Astrocyte of the spinal cord (primary cell): ENCODE data around the gene PCGF6.
A peak's percentile ranks its signal among the peaks of the same experiment; 100 is the strongest.
"Not testable (repeated sequence)": the region's sequence is repeated elsewhere in the genome, so short reads cannot be mapped to it uniquely, and the experiment has no call there.

ENCODE experiments used
- DNase-seq: peaks from one replicate; pipeline ENCODE4 v3.0.0; 2011; ENCODE audit warnings: low read depth, low spot score
- H3K4me3 ChIP-seq: 2 replicates; pipeline ENCODE4 v1.5.1; 2011; ENCODE audit warnings: low read depth, mild to moderate bottlenecking, low read length, moderate library complexity
- in situ Hi-C: cut with HindIII; loops from 2 replicates; pipeline ENCODE4 v1.10.0; 2017; ENCODE audit warnings: low sequenced_read_pairs
- TF ChIP-seq, protein P1 (sequence below): IDR thresholded peaks from 2 replicates; pipeline ENCODE4 v1.5.1; 2012; ENCODE audit warnings: low read depth, mild to moderate bottlenecking, low read length, inconsistent platforms

The PCGF6 gene

DNA sequence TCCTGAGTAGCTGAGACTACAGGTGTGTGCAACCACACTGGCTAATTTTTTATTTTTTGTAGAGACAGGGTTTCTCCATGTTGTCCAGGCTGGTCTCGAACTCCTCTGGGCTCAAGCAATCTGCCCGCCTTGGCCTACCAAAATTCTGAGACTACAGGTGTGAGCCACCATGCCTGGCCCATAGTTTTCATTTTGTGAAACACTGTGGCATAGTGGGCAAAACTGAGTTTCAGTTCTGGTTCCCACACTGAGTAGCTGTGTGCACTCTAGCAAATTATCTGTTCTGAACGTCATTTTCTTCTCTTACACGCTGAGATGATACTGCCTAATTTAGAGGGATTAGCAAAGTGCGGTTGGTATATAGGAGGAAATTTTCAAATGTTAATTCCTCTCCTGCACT is 31.8 kb upstream of the PCGF6 start:
- in situ Hi-C loops = no loop called here
- TF ChIP-seq, protein P1, sequence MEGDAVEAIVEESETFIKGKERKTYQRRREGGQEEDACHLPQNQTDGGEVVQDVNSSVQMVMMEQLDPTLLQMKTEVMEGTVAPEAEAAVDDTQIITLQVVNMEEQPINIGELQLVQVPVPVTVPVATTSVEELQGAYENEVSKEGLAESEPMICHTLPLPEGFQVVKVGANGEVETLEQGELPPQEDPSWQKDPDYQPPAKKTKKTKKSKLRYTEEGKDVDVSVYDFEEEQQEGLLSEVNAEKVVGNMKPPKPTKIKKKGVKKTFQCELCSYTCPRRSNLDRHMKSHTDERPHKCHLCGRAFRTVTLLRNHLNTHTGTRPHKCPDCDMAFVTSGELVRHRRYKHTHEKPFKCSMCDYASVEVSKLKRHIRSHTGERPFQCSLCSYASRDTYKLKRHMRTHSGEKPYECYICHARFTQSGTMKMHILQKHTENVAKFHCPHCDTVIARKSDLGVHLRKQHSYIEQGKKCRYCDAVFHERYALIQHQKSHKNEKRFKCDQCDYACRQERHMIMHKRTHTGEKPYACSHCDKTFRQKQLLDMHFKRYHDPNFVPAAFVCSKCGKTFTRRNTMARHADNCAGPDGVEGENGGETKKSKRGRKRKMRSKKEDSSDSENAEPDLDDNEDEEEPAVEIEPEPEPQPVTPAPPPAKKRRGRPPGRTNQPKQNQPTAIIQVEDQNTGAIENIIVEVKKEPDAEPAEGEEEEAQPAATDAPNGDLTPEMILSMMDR = no peak
- DNase-seq = no peak
- no peak overlapping the region for H3K4me3 ChIP-seq

DNA sequence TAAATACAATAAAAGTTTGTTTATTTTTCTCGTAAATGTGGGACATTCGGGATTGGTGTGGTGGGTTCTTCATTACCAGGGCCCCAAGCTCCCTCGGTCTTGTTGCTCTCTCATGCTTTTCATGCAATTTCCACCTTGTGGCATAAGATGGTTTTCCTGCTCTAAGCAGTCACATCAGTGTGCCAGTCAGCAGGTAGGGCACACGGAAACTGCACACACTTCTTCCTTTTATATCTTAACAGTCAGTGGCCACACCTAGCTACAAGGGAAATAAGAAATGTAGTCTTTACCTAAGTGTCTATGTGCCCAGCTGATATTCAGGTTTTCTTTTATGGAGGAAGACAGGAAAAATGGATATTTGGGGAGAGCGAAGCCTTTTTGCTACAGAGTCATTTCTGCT is 23.3 kb upstream of the PCGF6 start:
- no peak overlapping the region for H3K4me3 ChIP-seq
- TF ChIP-seq, protein P1 = no peak
- no peak for DNase-seq
- in situ Hi-C loops = no loop called here

DNA sequence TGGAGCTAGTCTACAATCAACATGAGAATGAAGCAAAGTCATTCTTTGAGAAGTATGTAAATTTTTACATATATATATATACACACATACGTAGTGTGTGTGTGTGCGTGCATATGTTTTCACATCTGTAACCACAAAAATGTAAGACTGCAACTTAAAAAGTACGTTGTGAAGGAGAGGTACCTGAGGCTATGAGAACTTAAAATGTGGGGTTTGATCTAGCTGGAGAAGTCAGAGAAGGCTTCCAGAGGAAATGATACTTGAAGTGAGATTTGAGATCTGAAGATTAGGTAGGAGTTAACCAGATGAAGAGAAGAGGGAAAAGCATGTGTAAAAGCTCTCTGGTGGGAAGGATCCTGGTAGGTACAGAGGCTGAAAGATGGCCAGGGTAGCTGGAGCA is 22.6 kb upstream of the PCGF6 start:
- in situ Hi-C loops = no loop called here
- no peak overlapping the region for H3K4me3 ChIP-seq
- TF ChIP-seq, protein P1 = no peak
- DNase-seq = no peak

DNA sequence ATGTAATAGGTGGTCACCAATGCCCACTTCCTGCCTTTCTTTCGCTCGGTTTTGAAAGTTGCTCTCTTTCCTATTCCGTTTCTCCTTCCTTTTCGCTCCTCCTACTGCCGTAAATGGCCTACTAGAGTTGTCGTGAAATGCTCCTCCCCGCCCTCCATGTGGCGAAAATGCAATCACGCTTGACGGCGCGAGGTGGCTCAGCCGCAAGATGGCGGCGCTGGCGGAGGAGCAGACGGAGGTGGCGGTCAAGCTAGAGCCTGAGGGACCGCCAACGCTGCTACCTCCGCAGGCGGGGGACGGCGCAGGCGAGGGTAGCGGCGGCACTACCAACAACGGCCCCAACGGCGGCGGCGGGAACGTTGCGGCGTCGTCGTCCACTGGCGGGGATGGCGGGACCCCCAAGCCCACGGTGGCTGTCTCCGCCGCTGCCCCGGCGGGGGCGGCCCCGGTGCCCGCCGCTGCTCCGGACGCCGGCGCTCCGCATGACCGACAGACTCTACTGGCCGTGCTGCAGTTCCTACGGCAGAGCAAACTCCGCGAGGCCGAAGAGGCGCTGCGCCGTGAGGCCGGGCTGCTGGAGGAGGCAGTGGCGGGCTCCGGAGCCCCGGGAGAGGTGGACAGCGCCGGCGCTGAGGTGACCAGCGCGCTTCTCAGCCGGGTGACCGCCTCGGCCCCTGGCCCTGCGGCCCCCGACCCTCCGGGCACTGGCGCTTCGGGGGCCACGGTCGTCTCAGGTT is 17.0 kb upstream of the PCGF6 start, which contains the start of gene TAF5:
TAF5 (plus strand) TSS at position 195 of the 737 bp plus-strand sequence; CDS start at position 209, 14 bp downstream.
- in situ Hi-C loops = no loop called here
- DNase-seq = peak; percentile 95
- peak within 1 kb of the TSS; percentile 67 for H3K4me3 ChIP-seq
- TF ChIP-seq, protein P1 = no peak

DNA sequence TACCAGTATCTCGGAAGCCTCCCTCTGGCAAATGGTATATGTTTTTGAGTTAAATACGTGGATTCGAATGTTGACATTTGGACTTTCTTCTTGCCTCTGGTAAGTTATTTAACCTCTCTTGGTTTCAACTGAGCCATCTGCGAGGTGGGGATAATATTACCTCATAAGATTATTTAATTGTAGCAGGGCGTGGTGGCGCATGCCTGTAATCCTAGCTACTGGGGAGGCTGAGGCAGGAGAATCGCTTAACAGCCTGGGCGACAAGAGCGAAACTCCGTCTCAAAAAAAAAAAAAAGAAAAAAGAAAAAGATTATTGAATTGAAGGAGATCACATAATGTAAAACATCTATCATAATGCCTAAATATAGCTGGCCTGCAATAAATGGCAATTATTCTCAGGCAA is 16.4 kb upstream of the PCGF6 start:
- TF ChIP-seq, protein P1 = no peak
- in situ Hi-C loops = no loop called here
- H3K4me3 ChIP-seq = peak overlapping the region; percentile 67
- DNase-seq = no peak

DNA sequence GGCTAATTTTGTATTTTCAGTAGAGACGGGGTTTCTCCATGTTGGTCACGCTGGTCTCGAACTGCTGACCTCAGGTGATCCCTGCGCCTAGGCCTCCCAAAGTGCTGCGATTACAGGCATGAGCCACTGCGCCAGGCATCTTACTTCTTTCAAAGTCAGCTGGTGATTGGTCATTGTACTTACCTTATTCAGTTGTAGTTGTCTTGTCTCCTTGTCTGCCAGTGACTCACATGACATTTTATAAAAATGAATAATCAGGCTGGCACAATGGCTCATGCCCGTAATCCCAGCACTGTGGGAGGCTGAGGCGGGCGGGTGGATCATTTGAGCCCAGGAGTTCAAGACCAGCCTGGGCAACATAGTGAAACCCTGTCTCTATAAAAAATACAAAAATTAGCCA is 9.9 kb upstream of the PCGF6 start:
- H3K4me3 ChIP-seq, DNase-seq, in situ Hi-C loops: not testable (repeated sequence)

DNA sequence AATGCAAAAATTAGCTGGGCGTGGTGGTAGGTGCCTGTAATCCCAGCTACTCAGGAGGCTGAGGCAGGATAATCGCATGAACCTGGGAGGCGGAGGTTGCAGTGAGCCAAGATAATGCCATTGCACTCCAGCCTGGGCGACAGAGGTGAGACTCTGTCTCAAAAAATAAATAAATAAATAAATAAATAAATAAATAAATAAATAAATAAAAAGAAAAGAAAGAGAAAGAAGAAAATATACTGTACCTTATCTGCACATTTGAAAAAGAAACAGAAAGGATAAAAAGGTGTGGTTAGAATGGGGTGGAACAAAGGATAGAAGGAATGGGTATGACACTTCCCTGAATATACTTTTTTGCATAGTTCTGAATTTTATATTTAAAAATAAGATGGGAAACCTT is 8.6 kb upstream of the PCGF6 start:
- in situ Hi-C loops, DNase-seq: not testable (repeated sequence)

More for the DNA sequence above, 8.6 kb upstream of the PCGF6 start:
- not testable (repeated sequence) for H3K4me3 ChIP-seq
